PFSK-1 (cell line): ENCODE results near the gene BACE2.

Experiments used
- FOXP2 ChIP-seq: optimal IDR thresholded peaks from 2 replicates; pipeline ENCODE3; 2011; ENCODE audit warnings: borderline replicate concordance, control low read depth, inconsistent platforms; ENCODE audit not compliant: insufficient read depth; ENCODE audit errors: extremely low read length, extremely low read depth
- POLR2AphosphoS5 ChIP-seq: IDR thresholded peaks from 2 replicates; pipeline ENCODE4 v1.6.1; 2012; ENCODE audit warnings: low read depth, mild to moderate bottlenecking, control low read depth, low read length, moderate library complexity
- SIN3A ChIP-seq: IDR thresholded peaks from 2 replicates; pipeline ENCODE4 v1.6.1; 2012; ENCODE audit warnings: mild to moderate bottlenecking, low read length, moderate library complexity, borderline replicate concordance; ENCODE audit not compliant: insufficient read depth
- TAF1 ChIP-seq: IDR thresholded peaks from 2 replicates; pipeline ENCODE4 v1.6.1; 2012; ENCODE audit warnings: low read length, control low read depth, borderline replicate concordance; ENCODE audit not compliant: insufficient read depth
- TF ChIP-seq, protein P1 (sequence below), 2 experiments: IDR thresholded peaks; 2 replicates each; pipeline versions ENCODE4 v1.6.1 to v1.8.0; 2011 to 2012; ENCODE audit warnings: low read depth in 2 of 2, low read length in 2 of 2, control low read depth in 1 of 2, inconsistent platforms in 1 of 2, mild to moderate bottlenecking in 1 of 2, moderate library complexity in 1 of 2; ENCODE audit not compliant: insufficient read depth in 1 of 2

Gene BACE2

DNA sequence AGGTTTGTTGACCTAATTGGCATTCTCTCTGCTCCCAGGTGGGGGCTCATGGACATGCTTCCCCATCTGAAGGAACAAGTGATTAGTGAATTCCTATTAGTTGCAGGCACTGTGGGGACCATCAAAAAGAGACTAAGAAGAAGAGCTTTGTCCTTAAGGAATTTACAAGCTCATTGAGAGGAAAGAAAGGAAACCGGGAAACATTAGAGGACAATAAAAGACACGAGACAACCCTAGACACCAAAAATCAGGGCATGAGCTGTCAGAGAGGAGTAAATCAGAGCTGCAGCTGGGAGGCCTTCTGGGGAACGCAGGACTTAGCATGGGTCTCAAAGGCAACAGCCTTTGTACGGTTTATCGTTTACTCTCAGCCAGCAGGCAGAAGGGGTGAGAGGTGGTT is 45.1 kb downstream of the BACE2 start:
- TF ChIP-seq SIN3A: no peak
- TF ChIP-seq, protein P1, sequence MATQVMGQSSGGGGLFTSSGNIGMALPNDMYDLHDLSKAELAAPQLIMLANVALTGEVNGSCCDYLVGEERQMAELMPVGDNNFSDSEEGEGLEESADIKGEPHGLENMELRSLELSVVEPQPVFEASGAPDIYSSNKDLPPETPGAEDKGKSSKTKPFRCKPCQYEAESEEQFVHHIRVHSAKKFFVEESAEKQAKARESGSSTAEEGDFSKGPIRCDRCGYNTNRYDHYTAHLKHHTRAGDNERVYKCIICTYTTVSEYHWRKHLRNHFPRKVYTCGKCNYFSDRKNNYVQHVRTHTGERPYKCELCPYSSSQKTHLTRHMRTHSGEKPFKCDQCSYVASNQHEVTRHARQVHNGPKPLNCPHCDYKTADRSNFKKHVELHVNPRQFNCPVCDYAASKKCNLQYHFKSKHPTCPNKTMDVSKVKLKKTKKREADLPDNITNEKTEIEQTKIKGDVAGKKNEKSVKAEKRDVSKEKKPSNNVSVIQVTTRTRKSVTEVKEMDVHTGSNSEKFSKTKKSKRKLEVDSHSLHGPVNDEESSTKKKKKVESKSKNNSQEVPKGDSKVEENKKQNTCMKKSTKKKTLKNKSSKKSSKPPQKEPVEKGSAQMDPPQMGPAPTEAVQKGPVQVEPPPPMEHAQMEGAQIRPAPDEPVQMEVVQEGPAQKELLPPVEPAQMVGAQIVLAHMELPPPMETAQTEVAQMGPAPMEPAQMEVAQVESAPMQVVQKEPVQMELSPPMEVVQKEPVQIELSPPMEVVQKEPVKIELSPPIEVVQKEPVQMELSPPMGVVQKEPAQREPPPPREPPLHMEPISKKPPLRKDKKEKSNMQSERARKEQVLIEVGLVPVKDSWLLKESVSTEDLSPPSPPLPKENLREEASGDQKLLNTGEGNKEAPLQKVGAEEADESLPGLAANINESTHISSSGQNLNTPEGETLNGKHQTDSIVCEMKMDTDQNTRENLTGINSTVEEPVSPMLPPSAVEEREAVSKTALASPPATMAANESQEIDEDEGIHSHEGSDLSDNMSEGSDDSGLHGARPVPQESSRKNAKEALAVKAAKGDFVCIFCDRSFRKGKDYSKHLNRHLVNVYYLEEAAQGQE (IDR thresholded peaks at IDR 0.05; ENCODE audit: insufficient read depth in 1 of 2, low read depth in 2 of 2, low read length in 2 of 2): no peak

DNA sequence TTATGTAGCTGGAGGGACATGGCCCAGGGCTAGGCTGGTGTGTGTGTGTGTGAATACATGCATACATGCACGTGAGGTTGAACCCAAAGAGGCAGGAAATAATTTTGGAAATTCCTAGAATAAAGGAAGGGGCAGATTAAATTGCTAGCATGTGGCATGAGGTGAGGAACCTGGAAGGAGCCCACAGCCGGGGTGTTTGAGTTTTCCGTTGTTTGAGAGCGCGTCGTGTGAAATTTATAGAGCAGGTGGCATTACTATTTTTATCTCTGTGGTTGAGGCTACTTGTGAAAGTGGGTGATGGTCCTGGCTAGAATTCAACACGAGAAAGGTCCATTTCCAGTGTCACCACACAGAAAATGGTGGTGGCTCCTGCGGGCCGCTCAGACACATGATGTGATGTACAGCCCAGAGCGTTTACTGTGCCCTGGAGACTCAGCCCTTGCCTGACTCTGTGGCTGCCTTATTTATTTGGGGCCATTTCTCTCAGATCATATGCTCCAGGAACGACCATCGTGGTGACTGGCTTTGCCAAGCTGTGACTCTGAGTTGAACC is 48.0 kb downstream of the BACE2 start:
- TF ChIP-seq FOXP2 (no peak), SIN3A (no peak), TAF1 (no peak), POLR2AphosphoS5 (no peak)
- TF ChIP-seq, protein P1 (IDR thresholded peaks at IDR 0.05; ENCODE audit: insufficient read depth in 1 of 2, low read depth in 2 of 2, low read length in 2 of 2): no peak

DNA sequence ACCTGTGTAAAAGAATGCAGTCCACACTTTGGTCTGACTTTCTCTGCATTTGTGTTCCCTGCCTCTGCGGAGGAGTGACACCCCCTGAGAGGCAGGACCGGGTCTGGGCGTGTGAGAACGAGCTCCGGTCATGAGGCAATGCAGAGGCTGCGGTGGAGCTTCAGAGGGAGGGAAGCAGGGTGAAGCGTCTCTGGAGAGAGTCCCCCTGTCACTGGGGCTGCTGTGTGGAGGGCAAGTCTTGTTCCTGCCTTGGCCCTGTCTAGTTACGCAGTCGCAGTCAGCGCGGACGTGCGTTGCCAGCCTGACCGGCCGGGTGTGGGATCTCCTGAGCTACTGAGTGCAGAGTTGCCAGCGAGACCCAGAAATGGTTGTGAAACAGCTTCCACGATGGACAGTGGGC is 48.5 kb downstream of the BACE2 start:
- TF ChIP-seq, protein P1 (IDR thresholded peaks at IDR 0.05; ENCODE audit: insufficient read depth in 1 of 2, low read depth in 2 of 2, low read length in 2 of 2): no peak
- no peak for TF ChIP-seq TAF1
- no peak for TF ChIP-seq POLR2AphosphoS5
- no peak for TF ChIP-seq SIN3A
- TF ChIP-seq FOXP2: no peak

DNA sequence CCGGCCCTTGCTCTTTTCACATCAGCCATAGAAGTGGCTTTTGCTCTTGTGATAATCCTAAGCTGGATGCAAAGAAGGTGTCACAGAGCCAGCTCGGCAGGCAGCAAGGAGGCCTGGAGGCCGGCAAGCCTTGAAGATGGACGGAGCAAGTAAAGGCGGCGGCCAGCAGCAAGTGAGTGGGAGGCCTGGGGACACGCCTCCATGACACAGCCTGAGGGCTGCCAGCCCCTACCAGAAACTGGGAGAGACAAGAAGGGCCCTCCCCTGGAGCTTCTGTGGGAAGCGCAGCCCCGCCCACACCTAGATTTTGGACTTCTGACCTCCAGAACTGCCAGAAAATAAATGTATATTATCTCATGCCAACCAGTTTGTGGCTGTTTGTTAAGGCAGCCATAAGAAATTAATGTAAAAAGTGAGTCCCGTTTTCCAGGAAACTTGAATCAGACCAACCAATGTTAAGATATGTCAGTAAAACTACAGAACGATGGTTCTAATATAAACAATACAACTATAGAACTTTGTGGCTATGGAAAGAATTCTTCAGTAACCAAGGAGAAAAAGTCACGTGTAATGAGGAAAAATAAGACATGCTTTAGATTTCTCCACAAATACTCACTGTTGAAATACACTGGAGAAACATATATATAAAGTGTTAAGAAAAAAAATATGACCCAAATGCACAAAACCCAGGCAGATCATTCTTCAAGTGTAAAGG is 49.9 kb downstream of the BACE2 start:
- TF ChIP-seq FOXP2: no peak
- TF ChIP-seq TAF1: no peak
- TF ChIP-seq POLR2AphosphoS5: no peak
- TF ChIP-seq SIN3A: no peak
- TF ChIP-seq, protein P1 (IDR thresholded peaks at IDR 0.05; ENCODE audit: insufficient read depth in 1 of 2, low read depth in 2 of 2, low read length in 2 of 2): no peak
